HK-2 (cell line): Measurements from ENCODE around the gene PTPRT.

Source experiments
- DNase-seq: peaks from one replicate; pipeline ENCODE4 v3.0.0-alpha.2; 2018; ENCODE audit not compliant: unreplicated experiment

The PTPRT gene

DNA sequence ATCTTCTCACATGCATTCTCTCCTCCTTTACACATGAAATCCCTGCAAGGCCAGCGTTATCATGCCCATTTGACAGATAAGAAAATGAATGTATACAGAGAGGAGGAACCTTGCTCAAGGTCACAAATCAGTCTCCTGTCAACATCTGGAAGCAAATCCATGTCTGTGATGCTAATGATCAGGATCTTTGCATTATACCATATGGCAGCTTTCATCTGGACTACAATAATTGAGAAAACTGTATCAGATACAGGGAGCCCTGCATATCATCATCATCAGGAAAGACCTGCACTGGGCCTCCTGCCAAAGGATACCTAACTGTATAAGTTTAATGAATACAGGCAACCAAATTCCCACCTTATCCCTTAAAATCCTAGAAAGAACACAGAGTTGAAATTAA, 213.7 kb downstream of the PTPRT start:
- no peak for DNase-seq

DNA sequence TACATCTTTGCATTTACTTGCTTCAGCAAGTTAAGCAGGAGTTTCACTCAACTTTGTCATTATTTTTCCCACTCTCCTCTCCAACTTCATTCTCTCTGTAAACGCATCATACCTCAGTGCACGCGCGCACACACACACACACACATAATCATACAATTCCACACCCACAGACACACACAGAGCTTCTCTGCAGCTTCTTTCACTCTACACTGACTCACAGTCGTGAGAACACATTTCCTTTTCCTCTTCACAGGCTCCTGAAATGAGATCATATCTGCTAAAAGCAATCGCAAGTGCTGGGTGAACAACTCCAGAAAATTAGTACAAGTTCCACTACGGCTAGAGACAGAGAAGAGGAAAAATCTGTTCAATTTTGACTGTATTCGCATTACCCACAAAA, 215.4 kb downstream of the PTPRT start:
- no peak for DNase-seq

DNA sequence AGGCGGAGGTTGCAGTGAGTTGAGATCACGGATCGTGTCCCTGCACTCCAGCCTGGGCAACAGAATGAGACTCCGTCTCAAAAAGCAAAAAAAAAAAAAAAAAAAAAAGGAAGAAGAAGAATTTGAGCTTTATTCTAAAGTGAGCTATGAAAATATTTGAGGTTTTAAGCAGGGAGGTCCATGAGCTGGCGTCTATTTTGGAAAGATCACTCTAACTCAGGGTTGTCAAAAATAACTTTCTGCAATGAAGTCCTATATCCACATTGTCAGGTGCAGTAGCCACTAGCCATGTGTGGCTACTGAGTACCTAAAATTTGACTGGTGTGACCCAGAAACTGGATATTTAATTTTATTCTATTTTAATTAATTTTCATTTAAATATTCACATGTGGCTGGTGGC, 217.1 kb downstream of the PTPRT start:
- DNase-seq, result no peak

DNA sequence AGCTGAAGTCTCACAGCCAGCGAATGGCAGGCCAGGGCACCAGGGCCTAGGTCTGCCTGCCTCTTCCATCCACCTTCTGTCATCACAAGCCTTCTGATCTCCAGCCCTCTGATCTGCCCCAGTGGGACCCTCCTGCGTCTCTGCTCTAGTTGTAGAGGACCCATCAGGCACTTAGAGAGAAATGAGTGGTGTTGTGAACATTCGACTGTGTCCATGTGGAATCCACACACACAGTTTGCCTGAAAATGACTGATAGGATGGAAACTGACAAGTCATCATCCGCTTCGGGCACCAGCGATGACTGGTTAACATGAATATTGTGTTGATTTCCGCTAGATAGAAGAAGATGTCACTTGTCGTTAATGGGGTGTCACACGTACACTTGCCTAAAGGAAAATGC, 221.0 kb downstream of the PTPRT start:
- DNase-seq, result no peak

DNA sequence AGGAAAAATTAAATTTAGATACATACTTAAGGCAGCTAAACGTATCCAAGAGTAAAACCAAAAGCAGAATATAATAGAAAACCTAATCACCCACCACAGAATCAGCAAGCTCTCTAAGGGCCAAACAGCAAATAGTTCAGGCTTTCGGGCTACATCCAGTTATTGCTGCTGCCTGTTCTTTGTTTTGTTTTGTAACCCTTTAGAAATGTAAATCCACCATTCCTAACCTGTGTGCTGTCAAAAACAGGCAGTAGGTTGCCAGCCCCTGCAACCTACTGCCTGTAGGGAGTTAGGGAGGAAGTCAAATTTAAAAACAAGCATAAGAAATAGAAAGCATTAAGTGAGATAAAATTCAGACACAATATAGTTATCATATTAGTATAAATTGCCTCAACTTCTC, 225.9 kb downstream of the PTPRT start:
- DNase-seq, result no peak

DNA sequence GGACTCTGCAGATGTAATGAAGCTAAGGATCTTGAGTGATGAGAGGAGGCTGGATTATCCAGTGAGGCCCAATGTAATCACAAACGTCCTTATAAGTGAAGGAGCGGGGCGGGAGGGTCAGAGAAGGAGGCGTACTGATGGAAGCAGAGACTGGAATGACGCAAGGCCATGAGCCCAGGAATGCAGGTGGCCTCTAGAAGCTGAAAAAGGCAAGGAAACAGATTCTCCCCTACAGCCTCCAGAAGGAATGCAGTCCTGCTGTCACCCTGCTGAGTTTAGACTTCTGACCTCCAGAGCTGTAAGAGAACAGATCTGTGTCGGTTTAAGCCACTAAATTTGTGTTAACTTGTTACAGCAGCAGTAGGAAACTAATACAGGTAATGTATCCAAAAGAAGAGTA, 227.9 kb downstream of the PTPRT start:
- no peak for DNase-seq

DNA sequence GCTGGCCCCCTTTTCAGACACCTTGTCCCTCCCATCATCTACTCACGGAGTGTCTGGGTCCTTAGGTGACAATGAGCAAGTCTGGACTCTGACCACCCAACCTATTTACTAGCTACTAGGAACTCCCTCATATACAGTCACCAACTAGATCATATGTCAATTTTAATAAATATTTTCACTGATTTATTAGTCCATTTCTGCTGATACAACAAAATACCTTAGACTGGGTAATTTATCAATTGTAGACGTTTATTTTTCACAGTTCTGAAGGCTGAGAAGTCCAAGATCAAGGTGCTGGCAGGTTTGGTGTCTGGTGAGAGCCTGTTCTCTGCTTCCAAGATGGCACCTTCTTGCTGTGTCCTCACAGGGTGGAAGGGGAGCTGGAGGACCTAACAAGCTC, 229.7 kb downstream of the PTPRT start:
- no peak for DNase-seq

DNA sequence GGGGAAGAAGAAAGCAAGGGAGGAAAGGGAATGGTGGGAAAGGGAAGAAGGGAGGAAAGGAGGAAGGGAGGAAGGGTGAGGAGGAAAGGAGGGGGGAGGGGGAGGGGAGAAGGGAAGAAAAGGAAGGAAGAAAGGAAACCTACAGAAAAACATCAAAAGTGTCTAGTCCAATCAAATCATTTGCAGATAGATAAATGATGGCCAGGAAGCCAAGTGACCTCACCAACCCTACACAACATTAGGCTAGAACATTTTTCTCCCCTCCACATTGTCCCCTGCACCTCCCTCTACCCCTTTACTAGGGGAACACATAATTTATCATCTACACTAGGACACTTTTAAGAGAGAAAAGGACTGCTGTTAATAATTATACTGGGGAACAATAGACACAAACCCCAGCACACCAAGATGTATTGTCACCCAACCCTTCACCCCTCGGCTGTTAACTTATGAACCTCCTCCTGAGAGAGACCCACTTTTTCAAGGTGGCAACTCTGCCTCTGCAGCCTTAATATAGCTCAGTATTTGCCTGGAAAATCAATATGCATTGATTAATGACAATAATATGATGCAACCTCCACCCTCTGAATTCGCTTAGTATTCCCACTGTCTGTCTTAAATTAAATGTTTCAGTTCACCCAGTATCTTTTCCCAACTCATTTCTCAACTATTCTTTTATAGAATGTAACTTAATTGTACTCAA, 231.2 kb downstream of the PTPRT start:
- no peak for DNase-seq

DNA sequence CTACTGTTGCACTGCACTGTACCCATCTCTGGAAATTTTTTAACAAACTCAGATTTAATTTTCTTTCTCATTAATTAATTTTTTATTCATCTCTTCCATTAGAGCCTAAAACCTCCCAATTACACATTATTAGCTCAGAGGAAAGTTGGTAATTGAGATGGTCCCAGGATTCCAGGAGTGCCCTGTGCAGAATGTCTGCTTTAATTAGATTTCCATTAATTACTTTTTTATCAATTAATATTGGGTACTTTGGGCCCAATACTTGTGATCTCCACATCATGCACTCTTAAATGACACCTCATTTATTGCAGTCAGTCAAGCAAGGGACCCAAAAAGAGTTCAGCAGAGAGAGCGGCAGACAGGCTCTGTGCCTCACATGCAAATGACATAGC, 232.0 kb downstream of the PTPRT start:
- DNase-seq, result no peak

DNA sequence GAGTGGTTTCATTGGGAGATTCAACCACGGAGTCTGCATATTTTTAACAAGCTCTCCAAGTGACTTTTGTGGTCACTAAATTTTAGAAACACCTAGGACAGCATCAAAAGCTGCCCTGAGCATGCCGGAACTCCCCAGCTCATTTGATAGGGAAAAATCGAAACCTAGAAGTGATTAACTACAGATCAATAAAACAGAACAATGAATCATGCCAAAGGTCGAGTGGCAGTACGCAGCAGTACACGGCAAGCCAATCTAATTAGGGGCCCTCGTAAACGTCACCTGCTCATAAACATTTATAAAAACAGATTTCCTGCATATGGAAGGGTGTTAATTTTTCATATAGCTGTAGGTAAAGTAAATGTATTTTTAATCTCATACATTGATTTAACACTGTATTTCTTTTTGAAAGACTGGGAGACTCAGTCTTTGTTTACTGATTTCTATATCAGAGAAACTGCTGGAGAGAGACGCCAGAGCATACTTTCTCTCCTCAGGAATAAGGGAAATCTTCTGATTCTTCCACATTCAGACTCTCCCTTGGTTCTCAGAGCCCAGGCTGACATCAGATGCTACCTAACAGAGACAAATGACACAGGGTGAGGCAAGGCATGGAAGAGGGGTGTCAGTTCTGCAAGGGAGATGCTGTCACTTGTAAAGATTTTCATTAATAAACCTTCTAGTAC, 232.5 kb downstream of the PTPRT start:
- DNase-seq, result no peak

DNA sequence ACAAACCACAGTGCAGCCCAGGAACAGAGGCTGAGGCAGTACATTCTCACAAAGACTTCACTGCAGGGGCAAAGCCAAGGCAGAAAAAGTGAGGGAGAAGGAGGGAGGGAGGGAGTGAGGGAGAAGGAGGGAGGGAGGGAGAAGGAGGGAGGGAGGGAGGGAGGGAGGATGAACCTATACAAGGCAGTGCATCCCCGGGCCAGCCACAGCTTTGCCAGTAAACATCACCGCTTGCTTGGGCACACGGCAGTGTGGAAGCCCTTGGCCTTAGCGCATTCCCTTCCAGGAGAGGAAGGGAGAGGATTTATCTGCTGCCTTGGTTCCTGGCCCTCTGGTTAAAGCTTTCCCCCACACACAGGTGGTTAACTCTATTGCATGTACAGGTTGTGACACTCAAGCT, 234.0 kb downstream of the PTPRT start:
- DNase-seq, result no peak

DNA sequence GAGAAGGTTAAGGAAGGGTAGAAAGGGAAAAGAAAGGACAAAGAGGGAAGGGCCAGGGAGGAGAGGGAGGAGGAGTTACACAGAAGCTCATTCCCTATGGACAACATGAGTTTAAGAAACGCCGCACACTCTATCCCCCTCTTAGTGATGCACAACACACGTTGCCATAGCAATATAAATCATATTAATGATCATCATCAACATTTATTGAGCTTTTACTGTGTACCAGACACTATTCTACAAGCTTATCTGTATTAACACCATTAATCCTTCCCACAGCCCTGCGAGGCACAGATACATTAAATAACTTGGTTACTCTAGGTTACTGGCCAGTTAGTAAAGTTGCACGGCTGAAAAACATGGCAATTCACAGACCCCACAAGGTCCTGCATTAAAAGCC, 234.8 kb downstream of the PTPRT start:
- DNase-seq, result no peak

DNA sequence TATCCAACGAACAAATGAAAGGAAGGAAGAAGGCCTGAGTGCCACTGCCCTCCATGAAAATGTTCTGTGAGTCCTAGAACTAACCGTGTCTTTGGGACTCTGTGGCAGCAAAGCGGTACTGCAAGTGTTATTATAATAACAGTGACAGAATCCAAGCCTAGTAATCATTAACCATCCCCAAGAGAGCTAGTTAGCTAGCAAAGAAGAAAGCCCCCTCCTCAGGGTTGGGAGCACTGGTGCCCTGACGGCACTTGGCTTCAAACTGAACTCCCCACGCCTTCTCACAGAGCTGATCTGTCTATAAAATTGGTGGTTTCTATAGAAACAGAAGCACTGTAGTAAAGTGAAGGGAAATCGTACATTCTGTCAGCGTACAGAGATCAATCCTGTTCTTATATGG, 239.8 kb downstream of the PTPRT start:
- no peak for DNase-seq

DNA sequence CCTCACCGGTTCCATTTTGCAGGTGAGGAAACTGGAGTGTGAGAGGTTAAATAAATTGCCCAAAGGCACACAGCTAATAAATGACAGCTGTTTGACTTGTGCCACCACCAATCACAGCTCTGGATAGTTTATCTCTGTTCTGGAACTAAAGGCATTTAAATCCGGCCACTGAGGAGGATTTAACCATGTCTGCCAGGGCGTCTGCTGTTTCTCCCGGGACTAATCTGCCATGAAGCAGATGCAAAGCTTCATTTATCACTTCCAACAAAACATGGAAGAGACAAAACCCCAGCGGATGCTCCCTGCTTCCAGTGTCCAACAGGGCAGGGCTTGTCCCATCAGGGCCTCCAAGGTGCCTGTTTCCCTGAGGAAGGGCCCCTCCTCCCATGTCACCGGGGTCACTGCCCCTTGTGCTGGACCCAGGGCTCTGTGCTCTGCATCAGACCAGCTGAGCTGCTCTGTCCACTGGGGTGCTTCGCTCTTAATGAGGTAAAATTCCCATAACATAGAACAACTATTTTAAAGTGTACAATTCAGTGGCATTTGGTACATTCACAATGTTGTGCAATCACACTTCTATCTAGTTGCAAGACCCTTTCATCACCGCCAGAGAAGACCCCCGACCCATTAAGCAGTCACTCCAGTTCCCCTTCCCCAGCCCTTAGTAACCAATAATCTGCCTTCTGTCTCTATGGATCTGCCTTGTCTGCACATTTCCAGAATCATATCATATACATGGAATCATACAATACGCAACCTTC, 244.3 kb downstream of the PTPRT start:
- DNase-seq, result no peak

DNA sequence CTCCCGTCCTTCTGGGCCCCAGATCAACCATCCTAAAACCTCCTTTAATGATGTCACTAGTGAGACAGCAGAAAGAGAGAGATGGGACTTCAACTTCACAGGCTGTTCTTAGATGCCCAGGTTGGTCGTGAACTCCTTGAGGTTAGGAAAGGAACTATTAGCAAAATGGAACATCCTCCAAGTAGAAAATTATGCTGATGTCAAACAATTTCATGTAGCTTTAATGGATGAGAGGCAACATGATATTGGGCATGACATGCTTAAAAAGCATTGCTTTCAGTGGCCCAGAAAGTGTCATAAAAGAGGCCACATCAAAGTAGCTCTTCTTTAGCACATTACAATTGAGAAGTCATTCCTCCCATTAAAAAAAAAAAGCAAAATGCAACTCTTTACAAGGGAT, 248.1 kb downstream of the PTPRT start:
- DNase-seq, result no peak

DNA sequence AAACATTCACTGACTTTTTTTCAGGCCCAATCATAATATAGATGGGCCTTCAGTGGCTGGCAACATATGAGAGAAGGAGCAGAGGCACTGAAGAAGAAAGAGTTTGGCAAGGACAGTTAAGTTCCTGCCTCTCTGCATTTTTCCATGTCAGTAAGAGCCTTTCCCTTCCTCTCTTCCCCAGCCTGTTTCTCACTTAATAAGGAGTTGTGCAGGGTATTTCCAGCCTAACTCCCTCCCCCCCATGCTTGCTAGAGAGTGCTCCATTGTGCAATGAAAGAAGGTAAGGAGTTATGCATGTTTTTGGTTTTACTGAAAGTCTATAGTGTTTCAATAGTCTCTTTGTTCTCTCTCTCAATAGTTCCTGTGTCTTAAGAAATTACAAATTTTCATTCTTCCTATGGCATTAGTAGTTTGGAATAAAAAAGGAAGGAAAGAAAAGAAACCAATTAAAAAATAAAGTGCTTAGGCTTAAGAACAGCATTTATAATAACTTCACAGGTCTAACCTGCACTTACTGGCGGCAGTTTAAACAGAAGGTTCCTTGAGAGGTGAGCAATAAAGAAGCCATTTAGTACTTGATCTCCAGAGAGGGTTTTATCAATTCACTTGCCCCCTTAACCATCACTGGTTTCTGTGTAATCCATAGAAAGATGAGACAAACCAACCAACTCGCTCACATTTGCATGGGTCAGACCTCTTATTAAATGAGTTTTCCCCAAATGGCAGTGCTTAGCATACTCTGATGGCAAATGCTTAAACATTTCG, 251.1 kb downstream of the PTPRT start:
- no peak for DNase-seq

DNA sequence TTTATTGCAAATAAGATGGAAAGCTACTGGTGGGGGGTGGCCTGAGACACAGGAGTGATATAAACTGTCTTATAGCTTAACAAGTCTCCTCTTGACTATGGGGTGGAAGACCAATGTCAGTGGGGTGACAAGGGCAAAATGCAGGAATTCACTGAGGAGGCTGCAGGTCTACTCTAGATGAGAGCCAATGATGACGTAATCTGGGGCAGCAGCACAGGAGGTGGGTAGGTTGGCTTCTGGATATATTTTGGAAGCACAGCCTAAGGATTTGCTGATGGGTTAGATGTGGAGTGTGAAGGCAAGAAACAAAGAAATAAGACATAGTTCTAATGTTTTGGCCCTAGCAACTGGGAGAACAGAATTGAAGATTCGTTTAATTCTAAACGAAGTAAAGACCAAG, 253.2 kb downstream of the PTPRT start:
- DNase-seq, result no peak

DNA sequence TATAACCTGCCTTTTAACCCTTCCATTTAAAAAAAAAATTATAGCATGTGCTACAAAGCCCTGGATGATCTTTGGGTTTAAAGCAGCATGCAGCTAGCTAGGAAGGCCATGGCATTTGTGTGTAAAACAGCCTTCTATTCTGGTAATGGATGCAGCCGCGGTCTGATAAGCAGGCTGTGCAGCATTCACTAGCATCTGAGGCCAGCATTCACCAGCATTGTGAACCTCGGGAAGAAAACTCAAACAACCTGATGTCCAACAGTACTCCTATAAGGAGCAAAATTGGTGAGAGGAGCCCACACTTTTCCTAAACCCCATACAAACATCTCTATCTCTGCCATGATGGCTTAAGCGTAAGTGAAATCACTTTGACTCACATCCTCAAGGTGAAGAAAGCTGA, 265.5 kb downstream of the PTPRT start:
- no peak for DNase-seq

DNA sequence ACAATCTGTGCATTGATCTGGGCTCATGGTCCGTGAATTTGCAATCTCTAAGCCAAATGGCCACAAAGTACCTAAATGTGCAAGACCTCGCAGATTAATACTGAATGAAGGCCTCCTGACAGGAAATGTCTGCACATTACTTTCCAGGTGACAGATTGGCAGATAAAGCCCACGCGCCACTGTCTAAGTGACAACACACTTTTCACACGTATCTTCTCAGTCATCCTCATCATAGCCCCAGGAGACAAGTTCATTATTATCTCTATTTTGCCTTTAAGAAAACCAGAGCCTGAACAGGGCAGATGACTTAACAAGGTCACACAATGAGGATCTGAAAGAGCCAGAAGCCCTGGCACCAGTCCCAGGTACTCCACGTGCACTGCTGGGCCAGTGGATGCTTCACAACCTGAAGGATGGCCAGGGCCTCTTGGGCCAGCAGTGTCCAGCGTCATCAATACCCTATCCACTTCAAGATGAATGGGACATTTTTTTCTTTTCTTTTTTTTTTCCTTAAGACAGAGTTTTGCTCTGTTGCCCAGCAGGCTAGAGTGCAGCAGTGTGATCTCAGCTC, 266.3 kb downstream of the PTPRT start:
- DNase-seq, result no peak

DNA sequence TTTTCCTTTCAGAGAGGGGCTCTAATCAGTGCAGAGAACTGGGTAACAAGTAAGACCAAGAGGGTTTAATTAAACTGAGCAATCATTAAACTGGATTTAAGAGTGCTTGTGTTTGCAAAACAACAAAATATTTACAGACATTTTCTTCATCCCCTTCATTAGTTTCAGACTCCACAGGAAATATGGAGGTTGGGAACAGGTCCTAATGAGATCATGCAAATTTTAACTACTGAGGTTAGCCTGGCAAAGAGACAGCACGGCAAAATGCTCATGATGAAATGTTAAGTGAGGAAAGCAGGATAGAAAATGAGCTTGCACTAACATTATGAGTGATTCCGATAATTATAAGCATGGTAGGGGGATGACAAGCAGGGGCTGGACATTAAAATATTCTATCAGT, 268.9 kb downstream of the PTPRT start:
- no peak for DNase-seq

DNA sequence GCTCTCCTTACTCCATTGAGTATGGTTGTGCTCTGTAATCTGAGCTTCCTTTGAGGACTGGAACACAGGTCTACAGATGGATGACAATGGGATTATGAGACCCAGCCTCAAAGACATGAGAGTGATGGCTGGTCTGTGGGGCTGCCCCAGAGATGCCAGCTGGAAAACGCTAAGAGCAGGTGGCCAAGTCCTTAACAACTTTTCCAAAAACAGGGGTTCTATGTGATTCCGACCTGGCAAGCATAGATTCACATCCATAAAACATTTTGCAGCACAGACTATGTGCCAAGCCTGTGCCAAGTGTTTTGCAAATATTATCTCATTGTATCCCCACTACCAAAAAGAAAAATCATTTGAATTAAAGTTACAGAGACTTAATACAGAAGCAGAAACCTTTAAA, 270.4 kb downstream of the PTPRT start:
- no peak for DNase-seq

DNA sequence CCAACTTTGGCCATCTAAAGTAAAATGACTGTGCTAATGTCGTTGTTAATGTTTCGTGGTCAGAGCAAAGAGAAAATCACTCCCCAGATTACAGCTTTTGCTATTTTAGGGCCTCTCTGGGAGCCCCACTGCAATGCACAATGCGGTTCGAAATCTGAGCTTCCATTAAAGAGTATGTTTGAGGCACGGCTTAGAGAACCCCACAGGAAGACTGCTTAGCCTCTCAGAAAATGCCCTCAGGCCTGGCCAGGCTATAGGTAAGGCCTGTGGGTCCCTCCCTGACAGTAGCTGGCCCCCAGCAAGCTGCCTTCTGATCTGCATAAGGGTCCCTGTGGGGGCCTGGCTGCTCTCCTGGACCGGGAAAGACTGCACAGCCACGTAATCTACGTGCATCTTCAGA, 274.6 kb downstream of the PTPRT start:
- DNase-seq, result no peak
